MG63 (cell line): Measurements from ENCODE around the gene TSEN54. TPM values are rescaled to one million over a fixed set of nuclear protein-coding genes. Genes with fewer than 3 reads are reported as not detected.

Experiments used
- DNase-seq: peaks from one replicate; pipeline ENCODE4 v3.0.0-alpha.2; 2020
- H3K27me3 ChIP-seq: fragments of 250-450 bp; sonication (Bioruptor Pico); 2 replicates; pipeline ENCODE4 v1.5.1; 2020; ENCODE audit warnings: mild to moderate bottlenecking, moderate library complexity
- H3K36me3 ChIP-seq: fragments of 250-450 bp; sonication (Bioruptor Pico); 2 replicates; pipeline ENCODE4 v1.5.1; 2020; ENCODE audit warnings: mild to moderate bottlenecking, moderate library complexity
- H3K4me3 ChIP-seq: fragments of 250-450 bp; sonication (Bioruptor Pico); 2 replicates; pipeline ENCODE4 v1.5.1; 2020; ENCODE audit warnings: mild to moderate bottlenecking, moderate library complexity
- H3K9me3 ChIP-seq: fragments of 250-450 bp; sonication (Bioruptor Pico); 2 replicates; pipeline ENCODE4 v1.5.1; 2020; ENCODE audit warnings: mild to moderate bottlenecking, moderate library complexity
- total RNA-seq: library from RNA; depleted of rRNA; stranded (reverse); fragments of >200 nt; shearing (Covaris generic); gene quantifications from 2 replicates; pipeline ENCODE4 v1.2.3, GENCODE V29; 2014; ENCODE audit warnings: low replicate concordance

Gene TSEN54
- total RNA-seq, 1 experiment from 2014 or later = 83.8 TPM

GRCh38 chr17:75542728-75543336 lies 26.5 kb downstream of the TSEN54 start:
- no peaks in the 10 kb centered on the region for H3K9me3 ChIP-seq
- no peaks in the 10 kb centered on the region for H3K36me3 ChIP-seq
- no peak for DNase-seq
- H3K27me3 ChIP-seq = no peaks in the 10 kb centered on the region; the same call in 1 of the 2 replicates
- no peak overlapping the region for H3K4me3 ChIP-seq

- Histone ChIP-seq H3K4me3 (no peak overlapping the region), H3K27me3 (no peaks in the 10 kb centered on the region), H3K36me3 (no peaks in the 10 kb centered on the region), H3K9me3 (no peaks in the 10 kb centered on the region)
- no peak for DNase-seq
Observed at GRCh38 chr17:75544250-75544649, 27.9 kb downstream of the TSEN54 start.

GRCh38 chr17:75546181-75546580 lies 29.9 kb downstream of the TSEN54 start:
- Histone ChIP-seq H3K9me3 (no peaks in the 10 kb centered on the region), H3K27me3 (no peaks in the 10 kb centered on the region), H3K36me3 (no peaks in the 10 kb centered on the region), H3K4me3 (no peak overlapping the region)
- no peak for DNase-seq

GRCh38 chr17:75547091-75547490 lies 30.8 kb downstream of the TSEN54 start:
- no peaks in the 10 kb centered on the region for H3K27me3 ChIP-seq
- no peaks in the 10 kb centered on the region for H3K9me3 ChIP-seq
- no peak overlapping the region for H3K4me3 ChIP-seq
- no peak for DNase-seq
- no peaks in the 10 kb centered on the region for H3K36me3 ChIP-seq

- H3K36me3 ChIP-seq = no peaks in the 10 kb centered on the region
- H3K9me3 ChIP-seq = no peaks in the 10 kb centered on the region
- no peak for DNase-seq
- no peaks in the 10 kb centered on the region for H3K27me3 ChIP-seq
- no peak overlapping the region for H3K4me3 ChIP-seq
Observed at GRCh38 chr17:75548813-75549212, 32.5 kb downstream of the TSEN54 start.

GRCh38 chr17:75549246-75550138 lies 33.2 kb downstream of the TSEN54 start:
- H3K27me3 ChIP-seq = no peaks in the 10 kb centered on the region
- DNase-seq = no peak
- no peak overlapping the region for H3K4me3 ChIP-seq
- no peaks in the 10 kb centered on the region for H3K9me3 ChIP-seq
- no peaks in the 10 kb centered on the region for H3K36me3 ChIP-seq

- no peak for DNase-seq
- Histone ChIP-seq H3K36me3 (no peaks in the 10 kb centered on the region), H3K9me3 (no peaks in the 10 kb centered on the region)
Observed at GRCh38 chr17:75550139-75550465, 33.8 kb downstream of the TSEN54 start.

GRCh38 chr17:75551266-75551665 lies 34.9 kb downstream of the TSEN54 start:
- Histone ChIP-seq H3K27me3 (no peaks in the 10 kb centered on the region), H3K4me3 (no peak overlapping the region), H3K9me3 (no peaks in the 10 kb centered on the region), H3K36me3 (no peaks in the 10 kb centered on the region)
- DNase-seq = no peak

More at GRCh38 chr17:75550139-75550465, 33.8 kb downstream of the TSEN54 start:
- H3K4me3 ChIP-seq = no peak overlapping the region
- no peaks in the 10 kb centered on the region for H3K27me3 ChIP-seq

GRCh38 chr17:75552425-75553294 lies 36.3 kb downstream of the TSEN54 start:
- DNase-seq = no peak
- H3K27me3 ChIP-seq = no peaks in the 10 kb centered on the region

GRCh38 chr17:75553295-75554110 lies 37.2 kb downstream of the TSEN54 start:
- no peak for DNase-seq
- no peaks in the 10 kb centered on the region for H3K36me3 ChIP-seq

More at GRCh38 chr17:75552425-75553294, 36.3 kb downstream of the TSEN54 start:
- no peaks in the 10 kb centered on the region for H3K36me3 ChIP-seq
- H3K9me3 ChIP-seq = no peaks in the 10 kb centered on the region
- no peak overlapping the region for H3K4me3 ChIP-seq

GRCh38 chr17:75555679-75556153 lies 39.4 kb downstream of the TSEN54 start:
- Histone ChIP-seq H3K27me3 (no peaks in the 10 kb centered on the region), H3K36me3 (no peaks in the 10 kb centered on the region), H3K9me3 (no peaks in the 10 kb centered on the region), H3K4me3 (no peak overlapping the region)
- no peak for DNase-seq

More at GRCh38 chr17:75553295-75554110, 37.2 kb downstream of the TSEN54 start:
- Histone ChIP-seq H3K4me3 (no peak overlapping the region), H3K27me3 (no peaks in the 10 kb centered on the region), H3K9me3 (no peaks in the 10 kb centered on the region)

- Histone ChIP-seq H3K27me3 (no peaks in the 10 kb centered on the region), H3K4me3 (no peak overlapping the region), H3K36me3 (no peaks in the 10 kb centered on the region), H3K9me3 (no peaks in the 10 kb centered on the region)
- peak; percentile 91 for DNase-seq
Observed at GRCh38 chr17:75557075-75557851, 40.9 kb downstream of the TSEN54 start.

- Histone ChIP-seq H3K9me3 (no peaks in the 10 kb centered on the region), H3K4me3 (no peak overlapping the region), H3K27me3 (no peaks in the 10 kb centered on the region), H3K36me3 (no peaks in the 10 kb centered on the region)
- DNase-seq = no peak
Observed at GRCh38 chr17:75557852-75558665, 41.7 kb downstream of the TSEN54 start.

- no peak overlapping the region for H3K4me3 ChIP-seq
- DNase-seq = no peak
- no peaks in the 10 kb centered on the region for H3K27me3 ChIP-seq
- H3K9me3 ChIP-seq = no peaks in the 10 kb centered on the region
- no peaks in the 10 kb centered on the region for H3K36me3 ChIP-seq
Observed at GRCh38 chr17:75558666-75559530, 42.6 kb downstream of the TSEN54 start.
